GM19324 (cell line): ENCODE results near the gene IL10.
"Not testable (repeated sequence)": the region's sequence is repeated elsewhere in the genome, so short reads cannot be mapped to it uniquely, and the experiment has no call there.

Experiments used
- ATAC-seq: cut with Tn5 transposase; IDR thresholded peaks from one replicate; pipeline ENCODE4 v1.9.1; 2021; ENCODE audit warnings: mild to moderate bottlenecking, moderate library complexity; ENCODE audit not compliant: unreplicated experiment, low FRiP score

The IL10 gene

DNA sequence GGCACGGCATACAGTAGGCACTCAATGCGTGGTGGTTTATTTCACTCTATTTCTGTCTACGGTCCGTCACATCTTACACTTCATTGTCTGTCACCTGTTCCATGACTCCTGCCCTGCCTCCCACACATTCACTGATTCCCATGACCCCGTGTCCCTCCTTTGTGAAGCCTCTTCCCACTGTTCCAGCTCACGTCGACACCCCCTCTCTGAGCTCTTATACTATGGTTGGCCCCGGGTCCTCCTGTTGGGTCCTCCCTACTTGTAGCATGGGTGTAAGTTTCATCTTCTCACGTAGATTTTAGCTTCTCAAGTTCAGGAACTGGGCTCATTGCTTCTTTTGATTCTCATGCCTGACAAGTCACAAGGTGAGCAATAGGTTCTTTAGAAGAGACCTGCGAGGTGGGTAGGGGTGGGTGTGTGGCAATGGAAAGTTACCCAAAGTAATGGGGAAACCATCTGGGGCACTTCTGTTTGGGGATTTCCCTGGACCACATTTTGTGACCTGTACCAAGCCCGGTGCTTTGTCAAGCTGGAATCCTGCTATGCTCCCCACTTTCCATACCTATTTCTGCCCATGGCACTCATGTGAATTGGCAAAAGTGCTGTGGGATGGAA, 22.1 kb upstream of the IL10 start:
- no peak for ATAC-seq

DNA sequence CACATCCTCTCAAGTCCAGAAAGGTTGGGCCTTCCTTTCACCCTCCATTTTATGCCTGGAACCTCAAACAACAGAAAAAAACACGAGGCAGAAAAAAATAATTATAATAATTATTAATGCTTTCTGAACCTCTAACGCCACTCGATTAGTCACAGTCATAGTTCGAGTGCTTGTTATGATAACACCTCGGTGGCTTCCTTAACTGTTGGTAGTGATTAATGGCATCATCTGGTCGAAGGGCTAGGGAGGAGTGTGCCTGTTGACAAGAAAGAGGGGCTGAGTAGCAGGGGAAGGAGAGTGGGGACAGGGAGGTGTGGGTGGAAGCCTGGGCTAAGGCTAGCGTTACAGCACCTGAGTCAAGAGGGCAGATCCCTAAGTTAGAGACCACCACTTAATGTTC, 21.3 kb upstream of the IL10 start:
- ATAC-seq: no peak

DNA sequence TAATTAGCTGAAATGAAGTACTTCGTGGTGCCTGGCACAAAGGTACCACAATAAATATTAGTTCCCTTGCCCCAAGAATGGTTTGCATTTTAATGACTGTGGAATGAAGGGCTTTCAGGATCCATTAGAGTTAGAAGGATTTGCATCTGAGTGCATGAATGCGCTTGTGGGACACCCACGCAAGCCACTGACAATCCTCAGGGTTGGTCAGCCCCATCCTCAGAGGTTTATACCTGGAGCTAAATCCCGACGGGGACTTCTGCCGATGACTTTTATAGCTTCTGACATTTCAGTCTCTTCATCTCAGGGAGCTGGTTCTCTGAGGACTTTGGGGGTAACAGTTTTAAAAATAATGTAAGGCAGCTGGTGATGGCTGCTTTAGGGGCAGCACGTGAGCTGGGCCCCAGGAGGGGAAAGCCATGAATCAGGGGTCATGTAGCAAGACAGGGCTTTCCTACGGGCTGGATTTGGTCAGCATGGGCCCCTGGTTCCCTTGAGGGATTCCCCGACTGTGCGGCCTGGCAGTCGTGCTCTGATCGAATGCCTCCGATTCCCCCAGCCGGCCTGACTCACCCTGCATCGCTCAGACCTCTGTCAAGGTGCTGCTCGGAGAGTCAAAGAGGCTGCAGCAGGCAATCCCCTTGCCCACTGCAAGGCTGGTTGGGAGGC, 20.8 kb upstream of the IL10 start:
- no peak for ATAC-seq

DNA sequence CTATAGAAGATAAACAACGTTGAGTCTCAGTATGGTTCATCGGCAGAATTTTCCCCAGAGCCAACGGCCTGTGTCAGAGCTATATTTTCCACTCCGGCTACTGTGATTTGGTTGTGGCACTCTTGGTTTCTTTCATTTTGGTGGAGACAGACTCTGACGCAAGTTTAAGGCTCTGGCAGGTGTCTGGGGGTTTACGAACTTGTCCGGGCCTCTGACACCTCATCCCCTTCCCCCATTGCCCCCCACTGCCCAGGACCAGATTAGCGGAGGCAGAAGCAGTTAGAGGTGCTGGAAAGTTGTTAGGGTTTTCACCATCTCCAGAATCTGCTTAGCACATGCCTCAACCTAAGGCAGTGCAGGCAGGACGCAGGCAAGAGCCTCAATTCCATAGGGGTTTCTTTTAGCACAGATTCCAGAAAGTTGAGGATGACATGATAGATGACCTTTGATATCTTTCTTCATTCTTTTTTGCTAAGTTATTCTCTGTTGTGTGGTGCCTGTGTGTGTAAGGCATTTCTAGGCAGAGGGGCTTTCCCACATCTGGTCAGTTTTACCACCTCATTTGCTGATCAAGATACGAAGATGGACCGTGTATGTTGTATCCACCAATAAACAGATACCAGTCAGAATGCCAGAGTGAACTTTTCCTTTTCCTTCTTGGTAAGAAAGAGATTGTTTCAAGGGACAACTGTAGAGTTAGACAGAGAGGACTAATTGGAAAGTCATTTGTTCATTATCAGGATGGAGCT, 18.4 kb upstream of the IL10 start:
- ATAC-seq: no peak

DNA sequence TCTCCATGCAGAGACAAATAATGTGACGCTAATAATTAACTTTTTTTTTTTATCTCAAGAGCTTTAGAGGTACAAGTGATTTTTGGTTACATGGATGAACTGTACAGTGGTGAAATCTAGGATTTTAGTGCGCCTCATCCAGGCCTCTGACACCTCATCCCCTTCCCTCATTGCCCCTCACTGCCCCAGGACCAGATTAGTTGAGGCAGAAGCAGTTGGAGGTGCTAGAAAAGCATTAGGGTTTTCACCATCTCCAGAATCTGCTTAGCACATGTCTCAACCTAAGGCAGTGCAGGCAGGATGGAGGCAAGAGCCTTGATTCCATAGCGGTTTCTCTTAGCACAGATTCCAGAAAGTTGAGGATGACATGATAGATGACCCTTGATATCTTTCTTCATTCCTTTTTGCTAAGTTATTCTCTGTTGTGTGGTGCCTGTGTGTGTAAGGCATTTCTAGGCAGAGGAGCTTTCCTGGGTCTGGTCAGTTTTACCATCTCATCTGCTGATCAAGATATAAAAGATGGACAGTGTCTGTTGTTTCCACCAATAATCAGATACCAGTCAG, 16.3 kb upstream of the IL10 start:
- no peak for ATAC-seq

DNA sequence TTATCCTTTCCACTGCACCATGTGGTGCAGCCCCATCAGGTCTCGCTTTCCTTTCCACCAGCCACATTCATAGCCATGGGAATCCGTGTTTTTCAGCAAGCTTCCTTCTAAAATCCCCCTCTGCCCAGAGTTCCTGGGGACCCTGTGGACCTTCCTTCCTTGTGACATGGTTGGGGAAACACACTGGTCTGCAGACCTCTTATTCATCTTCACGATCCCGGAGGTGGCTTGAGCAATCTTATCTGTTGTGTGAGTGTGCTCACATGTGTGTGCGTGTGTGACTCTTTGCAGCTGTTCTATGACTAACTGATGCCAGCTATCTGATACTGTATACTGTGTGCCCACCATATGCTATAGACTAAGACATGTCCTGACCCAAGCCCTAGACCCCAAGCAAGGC, 15.6 kb upstream of the IL10 start:
- no peak for ATAC-seq

DNA sequence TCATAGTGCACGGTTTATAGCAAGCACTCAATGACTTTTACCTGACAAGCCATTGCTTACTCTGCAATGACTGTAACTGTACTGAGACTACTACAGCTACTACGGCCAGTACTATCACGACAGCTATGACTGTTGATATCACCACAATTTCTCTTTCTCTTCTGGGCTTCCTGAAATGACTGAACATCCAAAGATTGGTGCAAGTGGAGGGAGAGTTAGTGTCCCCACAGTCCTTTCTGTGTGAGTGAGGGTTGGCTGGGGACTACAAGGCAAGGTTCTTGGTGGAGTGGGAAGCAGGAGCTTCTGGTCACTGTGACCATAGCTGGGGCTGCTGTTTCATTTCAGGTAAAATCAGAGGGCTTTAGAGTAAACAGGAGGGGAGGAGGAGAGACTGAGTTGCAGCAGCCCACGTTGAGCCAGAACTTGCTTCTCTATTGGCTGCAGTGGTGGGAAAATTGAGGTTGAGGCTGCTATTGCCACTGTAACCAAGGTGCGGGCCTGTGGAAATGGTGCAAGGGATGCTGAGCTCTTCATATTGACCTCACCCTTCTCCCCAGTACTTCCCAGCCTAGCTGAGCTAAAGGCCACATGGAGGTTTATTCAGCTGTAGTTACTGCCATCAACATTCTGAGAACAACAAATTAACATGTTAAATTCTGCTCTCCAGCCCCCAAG, 14.1 kb upstream of the IL10 start:
- no peak for ATAC-seq

DNA sequence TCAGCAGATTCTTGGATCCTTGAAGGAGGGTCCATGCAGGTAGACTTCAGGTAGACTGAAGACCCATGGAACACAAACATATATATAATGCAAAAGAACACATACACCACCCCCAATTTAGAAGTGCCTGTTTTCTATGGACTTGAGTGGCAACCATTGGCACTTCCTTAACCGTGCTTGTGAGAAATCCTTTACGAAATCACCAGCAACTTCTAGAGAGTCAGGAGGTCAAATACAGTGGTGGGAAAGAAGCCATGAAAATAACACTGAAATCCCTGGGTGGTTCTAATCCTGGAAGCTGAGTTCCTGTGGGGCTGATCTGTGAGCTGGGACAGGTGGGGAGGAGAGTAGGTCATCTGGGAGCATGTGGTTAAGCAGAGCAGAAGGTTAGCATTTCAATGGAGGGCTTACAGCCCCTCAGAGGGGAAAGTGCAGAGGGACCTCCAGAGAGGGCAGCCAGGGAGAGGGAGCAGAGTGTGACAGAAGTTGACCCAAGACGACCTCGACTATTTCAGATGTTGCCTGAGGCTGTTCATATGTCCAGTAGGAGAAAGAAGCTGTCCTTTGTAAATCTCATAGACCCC, 13.0 kb upstream of the IL10 start:
- no peak for ATAC-seq

DNA sequence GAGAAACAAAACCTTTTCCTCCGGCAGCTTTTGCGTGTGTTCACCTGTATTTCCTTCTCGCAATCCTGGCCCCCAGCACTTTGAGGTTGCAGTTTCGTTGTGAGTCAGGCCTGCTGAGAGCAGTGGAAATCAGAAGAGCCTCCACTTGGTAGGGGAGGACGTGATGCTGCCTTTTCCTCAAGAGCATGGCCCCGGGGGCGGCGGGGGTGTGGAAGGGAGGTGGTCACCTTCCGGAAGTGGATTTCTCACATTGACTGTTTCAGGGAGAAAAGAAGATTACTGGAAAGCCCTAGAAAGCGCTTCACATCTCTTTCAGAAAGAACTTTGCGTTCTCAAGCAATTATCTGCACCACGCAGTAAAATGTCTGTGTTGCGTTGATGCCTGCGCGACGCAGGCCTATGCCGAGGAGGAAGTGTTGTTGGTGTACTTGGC, 12.2 kb upstream of the IL10 start:
- peak; percentile 71 for ATAC-seq

DNA sequence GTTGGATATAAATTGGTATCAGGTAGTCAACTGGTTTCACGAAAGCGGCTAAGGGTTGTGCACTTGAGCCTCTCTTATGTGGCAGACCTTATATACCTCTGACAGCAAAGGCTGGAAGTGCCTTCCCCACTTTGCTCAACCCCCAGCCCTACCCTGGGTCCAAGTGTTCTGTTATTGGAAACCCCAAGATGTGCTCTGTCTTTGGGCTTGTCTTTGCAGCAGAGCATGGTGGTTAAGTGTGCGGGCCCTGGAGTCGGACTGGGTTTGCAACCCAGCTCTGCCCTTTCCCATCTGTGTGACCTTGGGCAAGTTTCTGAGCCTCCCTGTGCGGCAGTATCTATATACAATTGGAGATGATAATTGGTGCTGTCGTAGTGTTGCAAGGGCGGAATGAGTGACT, 11.2 kb upstream of the IL10 start:
- ATAC-seq: no peak

DNA sequence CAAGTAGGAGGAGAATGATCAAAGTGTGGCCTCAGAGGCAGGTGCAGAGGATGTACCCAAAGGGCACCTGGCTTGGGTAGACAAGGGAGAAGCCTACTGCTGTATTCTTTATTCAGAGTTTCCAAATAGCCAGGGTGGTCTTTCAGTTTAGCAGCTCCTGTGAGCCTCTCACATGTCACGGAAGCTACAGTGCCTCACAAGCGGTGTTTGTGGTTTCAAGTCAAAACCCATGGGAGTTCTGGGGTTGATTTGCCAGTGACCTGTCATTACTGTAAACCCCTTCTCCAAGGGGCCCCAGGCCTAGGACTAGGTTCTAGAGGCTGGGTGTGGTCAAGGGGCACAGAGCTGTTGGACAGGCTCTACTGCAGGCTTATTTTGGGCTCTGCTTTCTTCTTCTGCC, 10.2 kb upstream of the IL10 start:
- ATAC-seq: peak; percentile 54

DNA sequence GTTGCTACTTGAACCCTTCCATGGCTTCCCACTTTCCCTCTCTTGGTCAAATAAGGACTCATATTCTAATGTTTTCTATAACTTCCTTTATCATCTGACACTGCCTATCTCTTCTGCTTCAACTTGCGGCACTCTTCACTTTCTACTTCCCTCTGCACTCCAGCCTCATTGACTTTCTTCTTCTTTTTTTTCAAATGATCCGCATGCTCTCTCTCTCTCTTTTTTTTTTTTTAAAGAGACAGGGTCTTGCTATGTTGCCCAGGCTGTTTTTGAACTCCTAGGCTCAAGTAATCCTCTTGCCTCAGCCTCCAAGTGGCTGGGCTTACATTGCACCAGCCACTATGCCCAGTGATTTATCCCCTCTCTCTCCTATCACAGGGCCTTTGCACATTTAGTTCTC, 7.3 kb upstream of the IL10 start:
- no peak for ATAC-seq

DNA sequence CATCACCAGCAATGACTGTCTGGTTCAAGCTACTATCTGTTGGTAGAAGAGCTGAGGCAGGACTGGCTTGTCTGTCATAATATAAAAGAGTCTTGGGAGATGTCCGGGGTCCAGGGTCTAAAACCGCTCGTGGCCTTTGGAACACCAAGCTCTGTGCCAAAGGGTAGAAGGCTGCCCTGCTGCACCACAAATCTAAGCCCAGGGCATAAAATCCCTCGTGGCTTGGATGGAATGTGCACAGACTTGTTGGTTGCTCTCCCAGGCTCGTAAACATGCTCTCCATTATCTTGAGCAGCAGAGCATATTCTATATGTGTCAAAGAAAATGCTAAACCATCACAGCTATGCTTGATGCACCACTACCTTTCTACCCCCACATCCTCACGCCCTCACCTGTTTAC, 6.6 kb upstream of the IL10 start:
- not testable (repeated sequence) for ATAC-seq

DNA sequence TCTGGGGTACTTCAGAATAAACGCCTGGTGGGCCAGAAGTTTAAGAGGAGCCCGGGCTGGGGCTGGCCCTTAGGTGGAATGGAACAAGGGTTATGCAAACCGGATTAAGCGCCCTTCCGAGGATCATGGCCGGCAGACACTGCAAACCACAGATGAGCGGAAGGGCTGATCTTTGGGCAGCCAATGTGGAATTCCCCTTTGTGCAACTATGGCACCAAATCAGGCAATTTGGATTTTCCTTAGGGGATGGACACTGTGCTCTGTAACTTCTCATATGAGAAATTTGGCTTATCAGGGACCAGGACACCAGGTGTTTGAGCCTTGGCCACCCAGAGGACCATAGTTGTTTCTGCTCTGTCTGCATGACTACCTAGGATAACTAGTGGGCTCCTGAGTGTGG, 5.7 kb upstream of the IL10 start:
- no peak for ATAC-seq

DNA sequence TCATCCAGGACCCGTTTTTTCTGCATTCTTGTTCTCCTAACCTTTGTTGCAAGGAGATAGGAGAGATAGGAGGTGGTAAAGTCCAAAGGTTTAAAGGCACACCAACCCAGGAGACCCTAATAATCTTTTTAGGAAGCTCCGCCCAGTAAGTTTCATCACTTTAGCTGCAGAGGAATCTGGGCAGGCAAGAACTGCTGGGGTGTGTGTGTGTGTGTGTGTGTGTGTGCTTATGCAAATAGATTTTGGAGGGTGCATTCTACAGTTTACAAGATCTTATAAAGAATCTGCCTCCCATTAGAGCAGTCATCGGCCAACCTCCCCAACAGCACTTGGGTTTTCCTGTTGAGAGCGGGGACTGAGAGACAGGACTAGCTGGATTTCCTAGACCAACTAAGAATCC, 3.9 kb upstream of the IL10 start:
- no peak for ATAC-seq

DNA sequence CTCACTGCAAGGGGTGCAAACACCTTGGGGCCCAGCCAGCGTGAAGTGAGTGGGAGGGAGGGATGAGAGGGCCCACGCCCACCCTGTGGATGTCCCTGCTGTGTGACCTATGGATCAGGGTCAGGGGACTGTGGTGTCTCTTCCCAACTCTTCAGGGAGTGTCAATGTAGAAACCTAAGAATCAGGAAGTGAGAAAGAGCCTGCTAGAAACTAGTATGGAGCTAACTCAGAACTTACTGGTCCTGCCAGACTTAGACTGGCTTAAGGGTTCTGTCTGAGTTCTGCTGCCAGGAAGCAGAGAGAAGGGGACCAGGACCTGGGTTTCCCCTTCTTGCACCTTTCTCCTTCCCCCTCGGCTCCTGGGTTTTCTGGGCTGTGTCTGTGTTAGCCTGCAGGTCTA, 1.8 kb upstream of the IL10 start:
- ATAC-seq: no peak

DNA sequence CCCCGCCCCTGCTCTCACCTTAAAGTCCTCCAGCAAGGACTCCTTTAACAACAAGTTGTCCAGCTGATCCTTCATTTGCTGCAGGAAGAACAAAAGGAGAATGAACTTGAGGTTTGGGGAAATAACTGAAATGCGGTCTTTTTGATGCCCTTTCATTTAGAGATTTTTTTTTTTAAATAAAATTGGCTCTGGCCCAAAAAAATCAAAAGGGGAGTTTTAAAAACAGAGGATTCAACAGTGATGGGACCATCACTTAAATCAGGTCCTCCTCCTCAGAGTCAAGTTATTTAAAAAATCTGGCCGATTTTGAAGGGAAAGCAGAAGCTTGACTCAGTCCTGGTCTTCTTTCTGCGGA, 979 bp downstream of the IL10 start:
- no peak for ATAC-seq

DNA sequence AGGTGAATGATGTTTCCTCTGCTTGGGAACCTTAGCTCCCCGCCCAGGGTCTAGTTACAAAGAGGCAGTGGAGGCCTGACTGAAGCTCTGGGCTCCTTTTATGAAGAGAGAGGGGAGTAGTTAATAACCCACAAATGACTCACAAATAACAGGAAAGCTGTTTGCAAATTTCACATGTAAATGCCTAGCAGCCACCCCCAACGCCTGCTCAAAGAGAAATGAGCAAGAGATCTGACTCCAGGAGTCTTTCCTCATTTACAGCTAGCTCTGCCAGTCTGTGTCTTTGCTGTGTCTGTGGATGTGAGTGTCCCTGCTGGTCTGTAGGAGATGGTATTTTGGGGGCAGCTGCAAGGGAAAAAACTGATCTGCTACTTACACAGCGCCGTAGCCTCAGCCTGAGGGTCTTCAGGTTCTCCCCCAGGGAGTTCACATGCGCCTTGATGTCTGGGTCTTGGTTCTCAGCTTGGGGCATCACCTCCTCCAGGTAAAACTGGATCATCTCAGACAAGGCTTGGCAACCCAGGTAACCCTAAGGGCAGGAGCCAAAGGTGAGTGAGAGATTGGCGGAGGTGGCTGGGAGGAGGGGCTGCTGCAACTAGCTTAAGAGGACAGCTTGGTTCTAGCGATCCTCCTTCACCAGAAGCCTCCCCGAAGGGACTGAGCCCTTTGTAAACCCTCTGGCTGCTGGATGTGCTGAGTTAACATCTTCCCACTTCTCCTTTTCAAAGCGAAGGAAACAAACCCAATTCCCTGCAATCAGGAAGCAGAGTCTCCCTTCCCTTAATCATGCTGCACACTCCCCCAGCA, 1.6 kb downstream of the IL10 start, which contains the start of gene IL19:
Gene IL19 (plus strand): TSS at position 243 of the 807 bp plus-strand sequence. CDS start 65,890 bp downstream, outside the sequence.
- ATAC-seq: no peak

DNA sequence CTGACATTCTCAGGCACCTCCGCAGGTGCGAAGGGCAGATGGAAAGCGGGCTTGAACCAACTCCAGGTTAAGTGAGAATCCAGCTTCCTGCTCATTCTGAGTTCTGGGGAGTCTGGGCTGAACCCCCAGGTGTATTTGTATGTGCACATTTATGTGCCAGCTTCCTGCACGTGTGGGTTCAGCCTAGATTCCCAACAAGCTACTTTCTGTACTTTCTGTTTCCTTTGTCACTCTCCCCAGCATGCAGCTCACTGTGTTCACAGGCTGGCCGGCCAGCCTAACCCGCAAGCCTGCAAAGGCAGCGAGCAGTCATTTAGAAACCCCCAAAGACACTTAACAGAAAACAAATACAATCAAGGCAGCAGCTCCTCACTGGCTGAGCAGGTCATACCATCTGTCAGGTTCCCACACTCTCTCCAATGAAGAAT, 3.0 kb downstream of the IL10 start:
- peak; percentile 45 for ATAC-seq
